Spleen (tissue), 7 donors: ENCODE measurements around the gene POU2F3.

Experiments used
- CTCF ChIP-seq, 11 experiments: fragments of 200-600 bp in 7 of 11; fragments of 450-650 bp in 4 of 11; sonication (generic) in 4 of 11; IDR thresholded peaks in 8 of 11; conservative IDR thresholded peaks in 3 of 11; 1 replicate in 7 of 11; 2 replicates in 4 of 11; pipeline versions ENCODE4 v1.4.0 to v1.8.0; 2016 to 2021; ENCODE audit warnings: antibody characterized with exemption in 11 of 11, inconsistent platforms in 4 of 11, mild to moderate bottlenecking in 1 of 11
- POLR2A ChIP-seq, 3 donors: fragments of 450-650 bp; IDR thresholded peaks; one replicate each; pipeline ENCODE4 v1.5.1; 2017; ENCODE audit warnings: antibody characterized with exemption in 3 of 3, mild to moderate bottlenecking in 1 of 3
- POLR2AphosphoS5 ChIP-seq, 3 donors: sonication (generic); formaldehyde crosslinking; IDR thresholded peaks; one replicate each; pipeline ENCODE4 v1.5.1; 2017; ENCODE audit warnings: antibody characterized with exemption in 3 of 3
- donor health status: DM: no; HTN: no; CAD: no; lungs with moderate emphysema.
- donor health status: DM: no; HTN: no; CAD: no.
- donor health status: DM: no; HTN: no; CAD: no.

DNA sequence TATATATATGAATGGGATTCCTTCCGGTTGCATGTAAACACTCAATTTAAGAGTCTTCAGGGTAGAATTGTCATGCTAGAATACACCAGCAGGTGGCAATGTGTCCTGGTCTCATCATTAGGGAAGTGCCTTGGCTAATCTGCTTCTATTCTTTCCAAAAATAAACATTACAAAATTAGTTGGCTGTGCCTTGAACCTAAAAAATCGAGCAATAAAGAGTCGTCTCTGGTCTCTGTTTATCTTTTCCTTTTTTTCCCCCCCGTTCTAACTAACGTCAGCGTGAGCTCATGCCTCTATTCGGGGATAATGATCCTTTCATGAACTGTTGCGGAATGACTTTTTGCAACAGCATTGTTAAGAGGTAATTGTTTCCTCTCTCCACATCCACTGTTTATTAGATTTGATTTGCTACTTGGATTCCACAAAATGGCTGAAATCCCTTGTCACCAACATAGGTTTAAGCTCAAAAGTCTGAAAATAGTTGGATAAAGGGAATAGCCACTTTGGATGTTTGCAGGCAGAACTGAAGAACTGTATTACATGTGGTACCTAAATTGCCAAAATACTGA, 95.0 kb downstream of the POU2F3 start:
- peak; percentile 22 to 78 (median 61) for TF ChIP-seq CTCF (IDR thresholded peaks at IDR 0.05 in 8 of 11, conservative IDR thresholded peaks at IDR 0.05 in 3 of 11)
- no peak for TF ChIP-seq POLR2A (IDR thresholded peaks at IDR 0.05)
- TF ChIP-seq POLR2AphosphoS5 (IDR thresholded peaks at IDR 0.05), result peak in 1 of 3 donors; percentile 27
